Measurements from ENCODE around the gene PPP3CA.

The PPP3CA gene

DNA sequence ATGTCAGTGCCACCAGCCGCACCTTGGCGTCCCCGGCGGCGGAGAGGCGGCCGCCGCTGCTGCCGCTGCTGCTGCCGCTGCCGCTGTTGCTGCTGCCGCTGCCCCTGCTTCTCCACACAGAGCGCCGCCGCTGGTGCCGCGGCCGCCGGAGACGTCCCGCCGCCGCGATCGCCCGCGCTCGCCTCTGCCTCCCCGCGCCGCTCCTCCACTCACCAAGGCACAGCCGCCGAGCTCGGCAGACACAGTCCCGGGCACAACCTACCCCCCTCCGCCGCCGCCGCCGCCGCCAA is at the start of gene PPP3CA:
TSS of gene PPP3CA (minus strand) at position 260 of the 290 bp plus-strand sequence.
- H3K4me2 ChIP-seq, result peak within 1 kb of the TSS; percentile 98
- no peaks in the 10 kb centered on the region for H3K9me3 ChIP-seq
- H3K4me1 ChIP-seq, result peaks cover 39% of the 10 kb centered on the region
- TF ChIP-seq Cebpa-rat (IDR thresholded peaks at IDR 0.05), result no peak
- peaks cover 35% of the 10 kb centered on the region for H4K20me1 ChIP-seq
- no peaks in the 10 kb centered on the region for H3K36me3 ChIP-seq
- H3K4me3 ChIP-seq, result peak within 1 kb of the TSS; percentile 87
- no peaks in the 10 kb centered on the region for H3K27me3 ChIP-seq
- H3K27ac ChIP-seq, result peak within 1 kb of the TSS; percentile 86
- H3K9ac ChIP-seq, result peak within 1 kb of the TSS; percentile 88

DNA sequence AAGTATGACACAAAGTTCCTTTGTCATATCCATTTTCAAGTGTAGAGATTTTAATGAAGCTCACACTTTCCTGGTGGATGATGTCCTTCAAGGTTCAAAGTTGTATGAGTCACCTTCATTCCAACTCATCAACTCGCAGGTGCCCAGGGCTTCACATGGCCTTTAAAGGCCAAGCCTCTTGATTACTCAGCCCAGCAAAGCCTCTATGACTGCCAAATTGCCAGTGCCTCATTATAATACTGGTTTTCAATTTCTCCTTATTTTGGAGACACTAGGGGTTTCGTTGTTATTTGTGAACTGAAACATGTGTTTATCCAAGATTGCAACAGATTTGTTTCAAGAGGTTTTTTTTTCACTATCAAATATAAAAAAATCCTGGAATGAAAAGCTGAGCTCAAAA is 45.9 kb upstream of the PPP3CA start:
- Histone ChIP-seq H3K4me1 (no peaks in the 10 kb centered on the region), H4K20me1 (no peaks in the 10 kb centered on the region), H3K27me3 (no peaks in the 10 kb centered on the region), H3K36me3 (no peaks in the 10 kb centered on the region), H3K9ac (no peak overlapping the region), H3K4me2 (no peak overlapping the region), H3K9me3 (no peaks in the 10 kb centered on the region), H3K4me3 (no peak overlapping the region), H3K27ac (no peak overlapping the region)
- no peak for TF ChIP-seq Cebpa-rat (IDR thresholded peaks at IDR 0.05)

DNA sequence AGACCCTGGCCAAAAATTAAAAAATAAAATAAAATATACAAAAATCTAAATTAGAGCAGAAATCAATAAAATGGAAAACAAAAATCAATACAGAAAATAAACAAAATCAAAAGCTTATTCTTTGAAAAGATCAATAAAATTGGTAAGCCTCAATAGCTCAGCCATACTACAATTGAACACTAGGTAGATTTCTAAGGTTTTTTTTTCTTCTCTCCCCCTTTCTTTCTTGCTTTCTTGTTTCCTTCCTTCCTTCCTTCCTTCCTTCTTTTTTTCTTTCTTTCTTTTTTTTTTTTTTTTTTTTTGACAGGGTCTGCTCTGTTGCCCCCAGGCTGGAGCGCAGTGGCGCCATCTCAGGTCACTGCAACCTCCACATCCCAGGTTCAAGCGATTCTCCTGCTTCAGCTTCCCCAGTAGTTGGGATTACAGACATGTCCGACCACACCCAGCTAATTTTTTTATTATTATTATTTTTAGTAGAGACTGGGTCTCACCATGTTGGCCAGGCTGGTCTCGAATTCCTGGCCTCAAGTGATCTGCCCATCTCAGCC is 23.4 kb upstream of the PPP3CA start:
- Histone ChIP-seq H3K36me3 (no peaks in the 10 kb centered on the region), H3K9ac (no peak overlapping the region), H3K4me3 (no peak overlapping the region), H3K27me3 (no peaks in the 10 kb centered on the region), H3K9me3 (peaks cover 4% of the 10 kb centered on the region), H3K4me2 (no peak overlapping the region), H3K27ac (no peak overlapping the region), H3K4me1 (no peaks in the 10 kb centered on the region), H4K20me1 (no peaks in the 10 kb centered on the region)
- TF ChIP-seq Cebpa-rat (IDR thresholded peaks at IDR 0.05), result no peak

DNA sequence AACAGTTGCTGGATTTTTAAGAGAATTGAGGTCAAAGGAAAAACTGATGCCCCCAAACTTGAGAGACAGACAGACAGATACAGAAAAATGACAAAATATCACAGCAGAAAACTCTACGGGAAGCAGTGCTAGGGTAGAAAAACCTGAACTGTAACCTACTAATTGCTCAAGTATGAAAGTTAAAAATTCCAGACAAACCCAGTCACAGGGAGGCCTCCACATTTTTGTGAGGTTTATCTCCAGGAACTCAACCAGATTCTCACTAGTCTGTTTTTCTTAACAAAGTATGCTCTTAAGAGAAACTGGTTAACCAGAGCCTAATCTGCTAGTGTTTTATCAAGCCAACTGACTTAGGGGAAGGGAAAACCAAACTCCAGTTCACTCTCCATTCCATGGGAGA is 19.9 kb upstream of the PPP3CA start:
- Histone ChIP-seq H4K20me1 (no peaks in the 10 kb centered on the region), H3K4me3 (no peak overlapping the region), H3K9me3 (peaks cover 10% of the 10 kb centered on the region), H3K9ac (no peak overlapping the region), H3K36me3 (no peaks in the 10 kb centered on the region), H3K27ac (no peak overlapping the region), H3K27me3 (no peaks in the 10 kb centered on the region), H3K4me2 (no peak overlapping the region), H3K4me1 (no peaks in the 10 kb centered on the region)
- no peak for TF ChIP-seq Cebpa-rat (IDR thresholded peaks at IDR 0.05)

DNA sequence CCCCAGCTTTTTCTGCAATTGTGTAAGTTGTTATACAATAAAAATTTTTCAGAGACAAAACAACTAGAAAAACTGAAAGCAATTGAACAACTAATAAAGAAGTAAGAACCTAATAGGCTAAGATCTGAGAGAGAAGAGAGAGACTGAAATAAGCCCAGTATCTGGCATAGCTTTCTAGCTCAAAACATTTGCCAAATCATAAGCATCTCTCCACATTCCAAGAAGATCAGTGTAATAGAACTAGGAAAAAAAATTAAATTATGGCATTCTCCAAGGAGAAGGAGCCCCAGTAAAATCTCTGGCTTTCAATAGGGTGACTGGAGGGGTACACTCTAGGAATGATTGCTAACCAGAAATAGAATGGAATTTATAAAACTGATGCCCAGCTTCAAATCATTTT is 19.0 kb upstream of the PPP3CA start:
- H3K4me2 ChIP-seq, result no peak overlapping the region
- H4K20me1 ChIP-seq, result no peaks in the 10 kb centered on the region
- no peak overlapping the region for H3K9ac ChIP-seq
- H3K9me3 ChIP-seq, result peaks cover 10% of the 10 kb centered on the region
- no peaks in the 10 kb centered on the region for H3K36me3 ChIP-seq
- TF ChIP-seq Cebpa-rat (IDR thresholded peaks at IDR 0.05), result no peak
- no peak overlapping the region for H3K4me3 ChIP-seq
- no peaks in the 10 kb centered on the region for H3K27me3 ChIP-seq
- H3K4me1 ChIP-seq, result no peaks in the 10 kb centered on the region
- no peak overlapping the region for H3K27ac ChIP-seq

DNA sequence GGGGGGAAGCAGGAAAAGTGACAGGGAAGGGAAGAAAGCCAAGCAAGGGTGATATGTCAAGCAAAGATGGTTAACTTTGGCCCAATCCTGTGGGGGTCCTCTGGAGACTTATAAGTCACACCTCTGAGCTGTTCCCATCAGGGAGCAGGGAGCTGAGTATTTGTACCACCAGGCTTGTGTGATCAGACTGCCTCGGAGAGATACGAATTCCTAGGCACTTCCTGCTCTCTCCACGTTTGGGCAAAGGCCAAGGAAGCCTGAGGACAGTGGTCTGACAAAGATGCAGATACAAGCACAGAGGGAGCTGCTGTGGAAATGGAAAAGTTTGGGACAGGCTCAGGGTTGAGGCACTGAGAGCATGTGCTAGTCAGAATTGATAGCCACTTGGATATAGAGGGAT is 10.4 kb upstream of the PPP3CA start:
- no peak overlapping the region for H3K4me3 ChIP-seq
- no peak overlapping the region for H3K9ac ChIP-seq
- H3K4me2 ChIP-seq, result no peak overlapping the region
- no peaks in the 10 kb centered on the region for H3K36me3 ChIP-seq
- no peak overlapping the region for H3K27ac ChIP-seq
- H3K9me3 ChIP-seq, result no peaks in the 10 kb centered on the region
- H3K27me3 ChIP-seq, result no peaks in the 10 kb centered on the region
- no peak for TF ChIP-seq Cebpa-rat (IDR thresholded peaks at IDR 0.05)
- no peaks in the 10 kb centered on the region for H4K20me1 ChIP-seq
- peaks cover 15% of the 10 kb centered on the region for H3K4me1 ChIP-seq

DNA sequence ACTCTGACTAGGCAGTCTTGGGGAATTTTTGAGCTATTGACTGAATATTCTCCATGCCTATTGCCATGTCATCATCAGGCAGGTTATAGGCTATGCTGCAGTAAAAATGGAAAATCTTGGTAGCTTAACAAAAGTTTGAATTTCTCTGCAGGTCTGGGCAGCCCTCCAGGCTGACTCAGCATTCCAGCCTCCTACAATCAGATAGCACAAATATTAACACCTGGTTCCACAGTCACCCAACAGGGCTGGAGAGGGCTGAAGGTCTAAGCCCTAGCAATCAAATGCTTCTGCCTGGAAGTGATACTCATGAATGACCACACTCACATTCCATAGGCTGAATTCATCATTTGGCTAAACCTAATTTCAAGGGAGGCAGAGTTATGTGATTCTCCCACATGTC is 9.6 kb upstream of the PPP3CA start:
- H3K27ac ChIP-seq, result no peak overlapping the region

DNA sequence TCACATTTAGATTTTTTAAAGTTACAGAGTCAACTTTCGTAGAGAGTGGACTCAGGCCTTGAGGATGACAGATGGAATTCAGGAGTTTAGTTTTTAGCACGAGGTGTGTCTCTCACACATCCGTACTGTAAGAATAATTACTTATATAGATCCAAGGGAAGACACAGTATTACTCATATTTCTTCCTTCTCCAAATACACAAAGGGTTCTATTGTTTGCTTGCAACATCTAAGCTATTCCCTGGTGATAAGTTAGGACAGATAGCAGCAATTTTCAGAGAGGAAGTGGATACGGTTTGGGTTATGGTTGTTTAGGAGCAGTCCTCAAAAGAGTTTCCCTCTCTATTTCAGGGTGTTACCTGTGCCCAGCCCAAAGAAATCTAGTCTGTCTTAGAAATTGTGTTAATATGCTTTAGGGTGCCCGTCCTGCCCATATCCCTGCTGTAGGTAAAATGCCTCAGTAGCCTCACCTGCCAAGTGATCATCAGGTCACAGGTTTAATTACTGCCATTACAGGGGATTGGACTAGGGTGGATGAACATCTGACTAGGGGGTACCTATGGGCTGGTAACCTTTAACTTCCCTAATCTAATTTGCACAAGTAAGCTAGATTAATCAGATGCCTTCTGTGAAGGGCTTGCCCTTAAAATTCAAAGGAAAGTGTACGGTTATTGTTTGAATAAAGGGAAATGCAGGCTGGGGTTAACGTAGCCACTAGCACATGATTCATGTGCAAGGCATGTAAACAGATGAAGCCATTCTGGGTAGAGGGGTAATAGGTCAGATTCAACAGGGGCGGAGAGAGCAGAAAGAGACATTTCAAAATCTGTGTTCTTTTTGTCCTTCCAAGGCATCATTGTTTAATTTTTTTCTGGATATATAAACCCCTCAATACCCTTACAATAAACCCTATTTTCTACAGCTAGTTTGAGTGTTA is 8.7 kb upstream of the PPP3CA start:
- no peaks in the 10 kb centered on the region for H4K20me1 ChIP-seq
- TF ChIP-seq Cebpa-rat (IDR thresholded peaks at IDR 0.05), result no peak
- H3K4me1 ChIP-seq, result peaks cover 15% of the 10 kb centered on the region
- H3K27me3 ChIP-seq, result no peaks in the 10 kb centered on the region
- no peak overlapping the region for H3K4me3 ChIP-seq
- no peaks in the 10 kb centered on the region for H3K9me3 ChIP-seq
- no peak overlapping the region for H3K27ac ChIP-seq
- H3K36me3 ChIP-seq, result no peaks in the 10 kb centered on the region
- H3K4me2 ChIP-seq, result peak overlapping the region; percentile 35
- no peak overlapping the region for H3K9ac ChIP-seq

More for the DNA sequence above, 9.6 kb upstream of the PPP3CA start:
- Histone ChIP-seq H3K4me3 (no peak overlapping the region), H3K36me3 (no peaks in the 10 kb centered on the region), H3K4me1 (peaks cover 15% of the 10 kb centered on the region), H3K9me3 (no peaks in the 10 kb centered on the region), H3K4me2 (no peak overlapping the region), H4K20me1 (no peaks in the 10 kb centered on the region), H3K9ac (no peak overlapping the region), H3K27me3 (no peaks in the 10 kb centered on the region)
- TF ChIP-seq Cebpa-rat (IDR thresholded peaks at IDR 0.05), result no peak

DNA sequence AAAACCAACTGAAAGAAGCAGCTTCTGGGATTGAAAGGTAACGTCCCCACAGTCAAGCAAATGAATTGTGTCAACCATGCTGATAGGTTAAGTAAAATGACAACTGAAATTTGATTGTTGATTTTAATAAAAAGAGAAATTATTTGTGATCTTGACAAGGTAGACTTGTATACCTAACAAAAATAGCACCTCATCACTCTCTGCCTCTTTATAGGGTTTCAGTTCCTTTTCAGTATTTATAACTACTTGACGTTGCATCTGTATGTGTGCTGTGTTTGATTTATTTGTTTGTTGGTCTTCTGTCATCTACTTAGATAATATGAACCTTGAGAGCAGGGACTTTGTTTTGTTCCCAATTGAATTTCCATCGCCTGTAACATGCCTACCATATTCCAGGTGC is 7.9 kb upstream of the PPP3CA start:
- H3K4me3 ChIP-seq, result no peak overlapping the region
- no peak overlapping the region for H3K27ac ChIP-seq
- peaks cover 15% of the 10 kb centered on the region for H3K4me1 ChIP-seq
- H3K36me3 ChIP-seq, result no peaks in the 10 kb centered on the region
- H3K4me2 ChIP-seq, result peak overlapping the region; percentile 35
- H3K9ac ChIP-seq, result no peak overlapping the region
- H3K9me3 ChIP-seq, result no peaks in the 10 kb centered on the region
- H3K27me3 ChIP-seq, result no peaks in the 10 kb centered on the region
- TF ChIP-seq Cebpa-rat (IDR thresholded peaks at IDR 0.05), result no peak
- no peaks in the 10 kb centered on the region for H4K20me1 ChIP-seq

DNA sequence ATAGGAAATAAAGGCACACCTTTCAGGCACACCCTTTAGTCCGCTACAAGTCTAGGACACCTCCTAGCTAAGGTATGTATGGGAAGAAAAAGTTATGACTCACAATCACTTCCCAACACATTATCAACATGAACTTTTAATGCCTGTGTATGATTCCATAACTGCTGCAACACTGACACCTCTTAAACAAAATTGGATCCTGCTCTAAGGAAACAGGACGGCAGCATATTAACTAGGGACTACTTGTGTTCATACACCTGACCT is 2.4 kb upstream of the PPP3CA start:
- no peak overlapping the region for H3K9ac ChIP-seq
- H3K4me2 ChIP-seq, result peak overlapping the region; percentile 98
- H3K27me3 ChIP-seq, result no peaks in the 10 kb centered on the region
- peaks cover 10% of the 10 kb centered on the region for H4K20me1 ChIP-seq
- no peak for TF ChIP-seq Cebpa-rat (IDR thresholded peaks at IDR 0.05)
- H3K4me1 ChIP-seq, result peaks cover 27% of the 10 kb centered on the region
- H3K9me3 ChIP-seq, result no peaks in the 10 kb centered on the region
- no peak overlapping the region for H3K27ac ChIP-seq
- H3K36me3 ChIP-seq, result no peaks in the 10 kb centered on the region
- no peak overlapping the region for H3K4me3 ChIP-seq

Measured in BLaER1 (cell line).